ENCODE data around the gene ZNF469.

ZNF469 gene, protein sequence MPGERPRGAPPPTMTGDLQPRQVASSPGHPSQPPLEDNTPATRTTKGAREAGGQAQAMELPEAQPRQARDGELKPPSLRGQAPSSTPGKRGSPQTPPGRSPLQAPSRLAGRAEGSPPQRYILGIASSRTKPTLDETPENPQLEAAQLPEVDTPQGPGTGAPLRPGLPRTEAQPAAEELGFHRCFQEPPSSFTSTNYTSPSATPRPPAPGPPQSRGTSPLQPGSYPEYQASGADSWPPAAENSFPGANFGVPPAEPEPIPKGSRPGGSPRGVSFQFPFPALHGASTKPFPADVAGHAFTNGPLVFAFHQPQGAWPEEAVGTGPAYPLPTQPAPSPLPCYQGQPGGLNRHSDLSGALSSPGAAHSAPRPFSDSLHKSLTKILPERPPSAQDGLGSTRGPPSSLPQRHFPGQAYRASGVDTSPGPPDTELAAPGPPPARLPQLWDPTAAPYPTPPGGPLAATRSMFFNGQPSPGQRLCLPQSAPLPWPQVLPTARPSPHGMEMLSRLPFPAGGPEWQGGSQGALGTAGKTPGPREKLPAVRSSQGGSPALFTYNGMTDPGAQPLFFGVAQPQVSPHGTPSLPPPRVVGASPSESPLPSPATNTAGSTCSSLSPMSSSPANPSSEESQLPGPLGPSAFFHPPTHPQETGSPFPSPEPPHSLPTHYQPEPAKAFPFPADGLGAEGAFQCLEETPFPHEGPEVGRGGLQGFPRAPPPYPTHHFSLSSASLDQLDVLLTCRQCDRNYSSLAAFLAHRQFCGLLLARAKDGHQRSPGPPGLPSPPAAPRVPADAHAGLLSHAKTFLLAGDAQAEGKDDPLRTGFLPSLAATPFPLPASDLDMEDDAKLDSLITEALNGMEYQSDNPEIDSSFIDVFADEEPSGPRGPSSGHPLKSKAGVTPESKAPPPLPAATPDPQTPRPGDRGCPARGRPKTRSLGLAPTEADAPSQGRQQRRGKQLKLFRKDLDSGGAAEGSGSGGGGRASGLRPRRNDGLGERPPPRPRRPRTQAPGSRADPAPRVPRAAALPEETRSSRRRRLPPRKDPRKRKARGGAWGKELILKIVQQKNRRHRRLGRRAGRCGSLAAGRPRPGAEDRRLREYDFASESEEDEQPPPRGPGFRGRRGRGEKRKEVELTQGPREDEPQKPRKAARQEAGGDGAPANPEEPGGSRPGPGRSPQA (N-terminal part only)

DNA sequence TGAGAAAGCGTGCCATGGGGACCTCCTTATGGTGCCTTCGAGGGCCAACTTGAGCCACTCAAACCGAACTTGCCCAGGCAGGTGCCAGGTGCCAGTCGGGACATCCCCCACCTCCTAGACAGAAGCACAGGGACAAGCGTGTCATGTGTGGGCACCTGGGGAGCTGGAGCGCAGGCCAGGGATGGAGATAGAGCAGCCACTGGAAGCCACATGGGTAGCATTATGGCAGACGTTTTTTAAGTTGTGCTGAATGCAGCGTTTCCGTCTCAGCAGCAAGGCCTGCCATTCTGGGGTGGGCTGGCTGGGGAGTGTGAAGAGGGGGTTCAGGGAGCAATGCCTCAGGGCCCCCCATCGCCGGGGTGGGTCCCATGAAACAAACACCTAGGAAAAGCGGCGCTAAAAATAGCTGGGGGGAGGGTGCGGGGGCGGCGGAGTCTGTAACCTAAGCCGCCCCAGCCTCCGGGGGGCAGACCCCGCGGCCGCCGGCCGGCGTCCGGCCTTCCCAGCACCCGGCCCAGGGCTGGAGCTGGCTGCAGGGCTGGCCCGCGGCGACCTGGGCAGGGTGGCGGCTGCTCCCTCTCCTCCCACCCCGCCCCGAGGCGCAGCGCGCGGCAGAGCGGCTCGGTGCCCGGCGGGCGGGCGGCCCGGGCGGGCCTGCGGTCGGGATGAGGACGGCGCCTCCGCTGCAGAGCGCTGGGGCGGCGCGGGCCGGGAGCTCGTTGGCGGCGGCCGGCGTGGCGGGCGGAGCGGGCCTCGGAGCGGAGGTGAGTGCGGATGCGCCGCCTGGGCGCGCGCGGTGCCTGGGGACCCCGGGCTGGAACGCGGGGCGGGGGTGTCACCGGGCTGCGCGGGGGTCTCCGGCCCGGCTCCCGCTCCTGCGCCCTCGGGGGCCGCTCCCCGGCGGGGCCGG, at the start of gene ZNF469:
ZNF469 (plus strand) TSS at position 469 of the 910 bp plus-strand sequence. CDS start 44,512 bp downstream, outside the sequence.
- DNase-seq = no peak

DNA sequence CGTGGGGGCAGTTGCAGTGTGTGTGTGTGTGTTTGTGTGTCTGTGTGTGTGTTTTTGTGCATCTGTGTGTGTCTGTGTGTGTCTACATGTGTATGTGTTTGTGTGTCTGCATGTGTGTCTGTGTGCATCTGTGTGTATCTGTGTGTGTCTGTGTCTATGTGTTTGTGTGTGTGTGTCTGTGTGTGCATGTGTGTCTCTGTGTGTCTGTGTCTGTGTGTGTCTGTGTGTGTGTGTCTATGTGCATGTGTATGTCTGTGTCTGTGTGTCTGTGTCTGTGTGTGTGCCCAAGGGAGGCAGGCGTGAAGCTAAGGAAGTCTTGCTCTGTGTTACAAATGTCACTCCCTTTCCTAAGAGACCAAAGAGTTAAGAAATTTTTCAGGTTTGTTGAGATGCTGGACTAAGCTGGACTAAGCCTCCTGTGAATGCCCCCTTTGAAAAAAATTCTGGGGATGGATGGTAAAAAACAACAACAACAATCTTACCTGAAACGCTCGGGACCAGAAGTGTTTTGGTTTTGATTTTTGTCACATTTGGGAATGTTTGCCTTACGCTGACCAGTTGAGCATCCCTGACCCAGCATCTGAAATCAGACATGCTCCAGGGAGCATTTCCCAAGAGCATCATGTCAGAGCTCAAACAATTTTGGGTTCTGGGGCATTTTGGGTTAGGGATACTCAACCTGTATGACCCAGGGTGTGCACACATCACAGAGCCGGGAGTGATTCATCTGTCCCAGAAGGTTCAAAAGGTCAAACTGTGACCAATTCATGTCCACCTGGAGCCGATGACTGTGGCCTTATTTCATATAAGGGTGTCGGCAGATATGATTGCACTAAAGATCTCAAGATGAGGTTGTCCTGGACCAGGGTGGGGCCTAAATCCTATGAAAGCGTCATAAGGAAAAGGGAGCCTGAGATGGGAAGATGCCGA, 48.6 kb upstream of the ZNF469 start:
- DNase-seq = no peak

DNA sequence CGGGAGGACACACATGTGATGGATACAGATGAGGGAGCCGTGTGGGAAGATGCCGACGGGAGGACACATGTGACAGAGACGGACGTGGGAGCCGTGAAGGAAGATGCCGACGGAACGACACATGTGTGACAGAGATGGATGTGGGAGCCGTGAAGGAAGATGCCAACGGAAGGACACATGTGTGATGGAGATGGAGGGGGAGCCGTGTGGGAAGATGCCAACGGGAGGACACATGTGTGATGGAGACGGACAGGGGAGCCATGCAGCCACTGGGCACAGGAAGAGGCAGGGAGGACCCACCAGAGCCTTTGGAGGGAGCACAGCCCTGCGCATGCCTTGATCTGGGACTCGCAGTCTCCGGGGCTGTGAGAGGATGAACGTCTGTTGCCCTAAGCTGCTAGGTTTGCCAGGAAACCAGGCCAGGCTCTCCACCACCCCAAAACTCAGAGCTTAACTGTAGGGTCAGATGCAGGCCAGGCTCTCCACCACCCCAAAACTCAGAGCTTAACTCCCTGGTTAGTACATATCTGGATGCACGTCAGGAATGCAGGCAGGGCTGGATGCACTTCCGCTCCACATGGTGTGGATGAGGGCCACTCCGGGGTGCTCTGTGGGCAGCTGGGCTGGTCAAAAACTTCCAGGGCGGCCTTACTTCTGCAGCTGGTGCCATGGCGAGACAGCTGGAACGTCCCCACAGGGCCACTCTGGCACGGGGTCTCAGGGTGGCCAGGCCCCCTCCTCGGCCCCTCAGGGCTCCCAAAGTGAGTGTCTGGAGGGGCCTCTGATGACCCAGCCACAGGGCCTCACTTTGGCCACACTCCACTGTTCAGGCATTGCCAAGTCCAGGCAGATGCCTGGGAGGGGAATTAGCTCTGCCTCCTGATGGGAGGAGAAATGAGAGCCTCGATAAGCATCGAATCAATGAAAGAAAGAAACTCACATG, 47.7 kb upstream of the ZNF469 start:
- no peak for DNase-seq

DNA sequence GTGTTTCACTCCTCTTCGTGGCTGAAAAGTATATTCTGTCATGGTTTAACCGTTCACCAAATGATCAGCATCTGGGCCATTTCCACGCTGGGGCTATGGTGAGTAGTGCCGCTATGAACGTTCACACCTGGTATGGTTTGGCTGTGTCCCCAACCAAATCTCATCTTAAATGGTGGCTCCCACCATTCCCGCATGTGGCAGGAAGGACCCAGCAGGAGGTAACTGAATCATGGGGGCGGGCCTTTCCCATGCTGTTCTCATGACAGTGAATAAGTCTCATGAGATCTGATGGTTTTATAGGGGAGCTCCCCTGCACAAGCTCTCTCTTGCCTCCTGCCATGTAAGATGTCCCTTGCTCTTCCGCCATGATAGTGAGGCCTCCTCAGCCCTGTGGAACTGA, 45.7 kb upstream of the ZNF469 start:
- DNase-seq = no peak

DNA sequence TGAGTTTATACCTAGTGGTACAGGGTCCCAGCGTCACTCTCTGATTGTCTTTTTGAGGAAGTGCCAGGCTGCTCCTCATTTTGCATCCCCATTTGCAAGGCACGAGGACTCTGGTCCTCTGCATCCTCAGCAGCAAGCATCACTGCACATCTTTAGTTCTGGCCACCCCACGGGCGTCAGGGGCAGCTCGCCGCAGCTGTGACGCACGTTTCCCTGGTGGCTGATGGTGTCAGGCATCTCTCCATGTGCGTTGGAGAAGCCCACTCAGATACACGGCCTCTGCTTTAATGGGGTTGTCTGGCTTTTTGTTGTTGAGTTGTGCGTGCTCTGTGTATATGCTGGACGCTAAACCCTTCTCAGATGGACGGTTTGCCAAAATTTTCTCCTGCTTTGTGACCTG, 45.2 kb upstream of the ZNF469 start:
- no peak for DNase-seq

DNA sequence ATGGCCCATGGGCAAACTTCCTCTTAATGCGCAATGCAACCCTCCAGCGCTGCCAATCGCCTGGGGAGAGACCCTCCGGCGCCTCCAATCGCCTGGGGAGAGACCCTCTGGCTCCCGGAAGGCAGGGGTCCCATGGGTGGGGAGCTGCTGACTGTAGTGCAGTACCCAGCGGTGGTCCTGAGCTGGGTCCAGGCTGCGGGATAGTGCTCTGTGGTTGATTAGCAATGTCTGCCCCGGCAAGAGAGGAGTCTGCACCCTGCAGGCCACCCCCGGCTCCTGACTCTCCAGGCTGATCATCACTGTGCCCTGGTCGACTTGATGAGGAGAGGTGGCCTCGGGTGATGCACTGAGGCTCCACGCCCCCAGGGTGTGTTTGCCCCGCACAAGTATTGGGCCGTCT, 44.6 kb upstream of the ZNF469 start:
- DNase-seq = no peak

DNA sequence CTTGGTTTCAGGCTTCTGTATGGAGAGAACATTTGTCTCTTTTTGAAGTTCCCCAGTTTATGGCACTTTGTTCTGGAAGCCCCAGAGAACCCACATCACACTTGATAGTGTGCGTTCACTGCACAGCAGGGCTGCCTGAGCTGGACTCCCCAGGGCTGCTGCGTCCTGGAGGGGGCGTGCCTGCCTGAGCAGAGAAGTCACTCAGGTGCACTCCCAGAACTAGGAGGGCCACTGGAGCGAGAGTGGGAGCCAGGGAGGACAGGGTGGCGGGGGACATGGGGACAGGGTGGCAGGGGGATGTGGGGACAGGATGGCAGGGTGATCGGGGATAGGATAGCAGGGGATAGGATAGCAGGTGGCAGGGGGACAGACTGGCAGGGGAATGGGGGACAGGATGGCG, 43.9 kb upstream of the ZNF469 start:
- DNase-seq = no peak

DNA sequence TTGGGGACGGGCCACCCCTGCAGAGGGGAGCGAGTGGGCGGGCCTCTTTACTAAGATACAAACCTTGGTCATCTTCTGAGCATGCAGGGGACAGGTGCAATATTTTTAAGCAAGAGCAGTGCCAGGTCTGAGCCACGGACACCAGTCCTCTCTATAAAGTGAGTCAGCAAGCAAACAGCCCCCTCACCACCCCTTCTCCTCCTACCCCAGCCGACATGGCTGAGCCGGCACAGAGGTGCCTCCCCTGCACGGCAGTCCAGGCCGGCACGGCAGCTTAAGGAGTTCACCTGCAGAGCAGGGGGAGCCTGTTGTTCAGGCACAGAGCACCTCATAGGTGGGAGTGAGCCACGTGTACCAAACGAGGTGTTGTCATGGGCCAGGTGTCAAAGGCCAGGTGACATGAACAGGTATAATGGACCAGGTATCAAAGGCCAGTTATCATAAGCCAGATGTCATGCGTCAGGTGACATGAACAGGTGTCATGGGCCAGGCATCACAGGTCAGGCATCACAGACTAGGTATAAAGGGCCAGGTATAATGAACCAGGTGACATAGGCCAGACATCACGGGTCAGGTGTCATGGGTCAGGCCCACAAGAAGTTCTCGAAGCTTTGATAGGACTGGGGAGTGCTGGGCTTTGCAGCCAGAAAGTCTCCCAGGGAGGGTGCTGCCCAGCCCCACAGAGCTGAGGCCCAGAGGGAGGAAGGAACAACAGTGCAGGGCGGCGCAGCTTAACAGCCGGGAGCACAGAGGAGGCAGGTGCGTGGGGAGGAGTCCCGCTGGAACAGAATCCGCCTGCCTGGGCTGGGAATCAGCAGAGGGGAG, 42.6 kb upstream of the ZNF469 start:
- no peak for DNase-seq

DNA sequence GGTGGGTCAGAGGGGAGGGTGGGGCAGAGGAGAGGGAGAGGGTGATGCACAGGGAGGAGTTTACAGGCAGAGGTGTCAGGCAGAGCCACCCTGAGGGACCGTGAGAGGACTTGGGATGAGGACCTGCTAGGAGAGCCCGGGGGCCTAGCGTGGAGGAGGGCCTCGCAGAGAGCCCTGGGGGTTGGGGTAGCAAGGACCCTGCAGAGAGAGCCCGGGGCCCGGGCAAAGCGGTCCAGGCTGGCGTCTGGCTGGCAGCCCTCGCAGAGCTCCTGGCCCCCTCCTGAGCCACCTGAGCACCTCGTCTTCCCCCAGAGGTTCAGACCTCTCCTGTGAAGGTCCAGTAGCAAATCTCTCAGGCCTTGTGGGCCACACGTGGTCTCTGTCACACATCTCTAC, 42.0 kb upstream of the ZNF469 start:
- no peak for DNase-seq

DNA sequence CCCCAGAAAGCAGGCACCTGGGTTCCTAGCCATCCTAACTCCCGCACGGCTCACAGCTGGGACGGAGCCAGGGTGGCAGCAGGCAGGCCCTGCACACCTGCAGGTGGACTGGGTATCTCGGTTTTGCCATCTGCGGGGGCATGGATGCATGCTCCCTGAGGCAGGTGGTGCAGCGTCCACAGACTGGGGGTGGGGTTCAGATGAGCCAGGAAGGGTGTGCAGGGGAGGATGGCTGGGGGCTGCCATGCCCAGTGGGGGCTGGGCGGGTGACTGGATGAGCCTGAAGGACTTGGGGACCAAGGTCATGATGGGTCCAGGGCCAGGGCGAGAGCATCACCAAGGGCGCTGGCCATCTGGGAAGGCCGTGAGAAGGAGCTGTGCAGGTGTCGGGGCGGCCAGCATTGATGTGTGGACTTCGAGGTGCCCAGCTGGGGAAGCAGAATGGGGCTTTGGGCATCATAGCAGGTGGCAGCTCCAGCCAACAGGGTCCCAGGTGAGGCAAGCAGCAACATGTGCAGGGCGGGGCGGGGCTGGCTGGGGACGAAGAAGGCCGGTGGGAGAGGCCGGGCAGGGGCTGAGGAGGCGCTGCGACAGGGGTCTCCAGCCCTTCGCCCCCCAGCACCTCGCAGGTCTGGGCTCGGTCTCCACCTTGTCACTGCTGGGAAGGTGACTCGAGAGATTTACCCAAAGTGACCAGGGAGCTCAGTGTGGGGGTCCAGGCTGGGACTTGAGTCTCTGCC, 41.0 kb upstream of the ZNF469 start:
- DNase-seq = no peak

DNA sequence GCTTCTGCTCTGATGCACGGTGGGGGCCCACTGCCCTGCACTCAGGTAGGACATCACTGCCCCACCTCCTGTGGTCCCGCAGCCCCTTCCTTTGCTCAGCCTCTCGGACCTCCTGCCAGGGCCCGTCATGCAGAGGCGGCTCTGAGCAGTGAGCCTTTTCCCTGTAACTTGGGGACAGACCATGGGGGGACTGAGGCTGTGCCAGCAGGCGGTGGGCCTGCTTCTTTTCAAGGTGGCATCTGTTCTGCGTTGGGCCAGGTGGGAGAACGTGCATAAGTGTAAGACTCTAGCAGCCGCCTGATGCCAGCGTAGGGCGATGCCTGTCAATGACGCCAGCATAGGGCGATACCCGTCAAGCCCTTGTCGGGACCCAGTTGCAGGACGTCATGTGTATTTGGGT, 40.3 kb upstream of the ZNF469 start:
- DNase-seq = no peak

DNA sequence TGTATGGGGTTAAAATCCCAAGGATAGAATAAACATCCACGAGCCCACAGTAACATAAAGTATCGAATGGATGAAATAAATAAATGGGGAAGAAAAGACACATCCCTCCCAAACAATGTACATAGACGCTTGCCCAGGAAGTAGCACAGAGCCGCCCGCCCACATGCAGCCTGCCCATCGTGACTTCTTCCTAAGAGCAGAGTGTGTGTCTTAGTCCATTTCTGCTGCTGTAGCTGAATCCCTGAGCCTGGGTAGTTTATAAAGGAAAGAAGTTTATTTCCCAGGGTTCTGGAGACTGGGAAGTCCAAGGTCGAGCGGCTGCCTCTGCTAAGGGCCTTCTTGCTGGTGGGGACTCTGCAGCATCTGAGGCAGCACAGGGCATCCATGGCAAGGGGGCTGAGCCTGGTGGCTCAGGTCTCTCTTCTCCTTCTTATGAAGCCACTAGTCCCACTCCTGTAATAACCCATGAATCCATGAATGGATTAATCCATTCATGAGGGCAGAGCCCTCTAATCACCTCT, 39.4 kb upstream of the ZNF469 start:
- no peak for DNase-seq

DNA sequence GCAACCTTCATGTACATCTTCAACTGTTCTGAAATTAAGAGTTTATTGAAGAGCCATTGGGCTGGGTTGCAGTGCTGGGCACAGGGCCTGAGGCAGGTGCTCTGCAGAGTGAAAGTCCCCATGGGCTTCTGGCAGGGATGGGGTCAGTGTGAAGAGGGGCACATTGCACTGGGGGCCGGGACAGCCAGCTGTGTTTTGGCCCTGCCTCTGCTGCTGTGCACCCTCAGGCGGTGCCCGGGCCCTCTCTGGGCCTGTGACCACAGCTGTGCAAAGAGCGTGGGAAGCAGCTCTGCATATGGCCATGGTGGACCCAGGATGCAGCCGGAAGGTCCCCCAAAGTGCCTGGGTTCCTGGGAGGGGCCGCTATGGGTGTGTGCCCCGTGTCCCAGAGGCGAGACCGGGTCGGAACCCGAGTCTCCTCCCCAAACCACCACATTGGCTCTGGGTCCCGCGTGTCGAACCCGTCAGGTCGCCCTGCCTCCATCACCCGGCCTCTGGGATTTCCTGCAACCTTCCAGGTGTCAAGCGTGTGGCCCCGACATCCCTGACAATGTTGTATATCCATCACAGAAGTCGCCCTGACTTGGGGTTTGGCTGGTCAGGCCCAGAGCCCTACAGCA, 38.2 kb upstream of the ZNF469 start:
- DNase-seq = no peak

DNA sequence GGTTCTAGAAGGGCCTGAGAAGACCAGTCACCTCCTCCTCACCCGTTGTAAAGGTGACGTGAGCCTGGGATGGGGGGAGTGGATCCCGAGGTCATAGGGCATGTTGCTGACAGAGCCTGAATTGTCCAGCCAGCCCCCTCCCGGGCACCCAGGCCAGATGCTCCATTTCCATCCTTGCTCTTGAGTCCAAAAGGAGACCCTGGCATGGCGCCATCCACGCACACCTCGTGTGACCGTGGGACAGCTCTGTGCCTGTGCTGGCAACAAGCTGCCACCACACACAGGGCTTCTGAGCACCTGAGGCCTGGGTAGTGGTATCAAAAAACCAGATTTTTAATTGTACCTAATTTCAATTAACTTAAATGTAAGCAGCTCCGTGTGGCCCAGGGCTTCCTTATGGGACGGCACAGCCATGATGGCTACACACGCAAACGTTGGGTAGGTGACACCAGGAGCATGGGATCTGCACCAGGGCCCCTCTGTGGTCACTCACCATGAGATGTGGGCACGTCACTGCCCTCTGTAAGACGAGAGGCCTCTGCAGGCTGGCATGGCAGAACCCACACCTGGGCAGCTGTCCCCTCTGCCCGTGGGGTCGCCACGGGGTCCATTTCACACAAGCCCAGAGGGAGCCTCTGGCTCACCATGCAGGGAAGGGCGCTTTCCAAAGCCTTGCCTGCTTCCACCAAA, 37.6 kb upstream of the ZNF469 start:
- no peak for DNase-seq

DNA sequence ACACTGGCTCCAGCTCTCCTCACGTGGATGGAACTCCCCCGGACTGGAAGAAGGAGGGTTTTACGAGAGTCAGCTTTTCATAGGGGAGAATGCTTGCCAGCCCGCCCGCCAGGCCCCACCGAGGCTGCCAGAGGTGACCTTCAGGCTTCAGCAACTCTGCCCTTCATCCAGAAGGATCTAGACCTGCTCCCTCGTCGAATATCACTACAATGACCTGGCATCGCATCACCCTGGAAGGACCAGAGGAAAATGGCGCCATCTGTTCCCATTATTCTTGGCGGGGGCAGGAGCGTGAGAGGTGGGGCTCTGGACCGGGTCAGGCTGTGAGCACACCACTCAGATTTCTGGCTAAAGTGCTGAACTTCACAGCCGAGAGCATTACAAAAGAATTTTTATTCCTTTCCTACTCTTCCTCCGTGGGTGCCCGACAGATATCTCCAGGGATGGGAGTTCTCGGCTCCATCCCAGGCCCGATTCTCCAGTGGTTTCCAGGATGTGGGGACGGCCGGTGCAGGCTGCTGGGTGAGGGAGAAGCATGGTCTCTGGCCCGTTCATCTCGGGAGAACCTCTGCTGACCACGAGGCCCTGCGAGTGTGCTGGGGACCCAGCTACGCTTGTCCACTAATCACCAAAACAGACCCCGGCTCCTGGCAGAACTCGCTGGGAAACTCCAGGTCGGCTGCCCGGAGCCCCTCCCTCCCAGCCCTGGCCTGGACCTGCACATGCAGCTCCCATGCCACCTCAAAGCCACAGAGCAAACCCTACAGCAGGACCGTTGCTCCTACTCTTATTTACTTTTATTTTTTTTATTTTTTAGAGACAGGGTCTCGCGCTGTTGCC, 36.8 kb upstream of the ZNF469 start:
- DNase-seq = no peak
